NCI-H2107 treated with DMSO at 0.1 percent for 48 hours (cell line): Measurements from ENCODE around the gene ATP5PB.

ENCODE experiments used
- DNase-seq: peaks from one replicate; lab custom pipeline; 2025; ENCODE audit not compliant: unreplicated experiment; lab: John Stamatoyannopoulos, UW

ATP5PB gene

GRCh38 chr1:111474521-111474920, 25.3 kb downstream of the ATP5PB start:
- no peak for DNase-seq

GRCh38 chr1:111475701-111476100, 26.4 kb downstream of the ATP5PB start:
- DNase-seq = peak; percentile 85

- no peak for DNase-seq
Measured at GRCh38 chr1:111476214-111476613, 26.9 kb downstream of the ATP5PB start.

- no peak for DNase-seq
Measured at GRCh38 chr1:111476761-111477309, 27.6 kb downstream of the ATP5PB start.

- DNase-seq = no peak
Measured at GRCh38 chr1:111480674-111481073, 31.4 kb downstream of the ATP5PB start.

GRCh38 chr1:111481387-111482221, 32.3 kb downstream of the ATP5PB start:
- DNase-seq = peak; percentile 72

GRCh38 chr1:111483166-111483565, 33.9 kb downstream of the ATP5PB start:
- no peak for DNase-seq

GRCh38 chr1:111483876-111484275, 34.6 kb downstream of the ATP5PB start:
- no peak for DNase-seq

- DNase-seq = no peak
Measured at GRCh38 chr1:111484391-111485026, 35.2 kb downstream of the ATP5PB start.

GRCh38 chr1:111486431-111486830, 37.2 kb downstream of the ATP5PB start:
- no peak for DNase-seq

- no peak for DNase-seq
Measured at GRCh38 chr1:111487133-111487532, 37.9 kb downstream of the ATP5PB start.

- no peak for DNase-seq
Measured at GRCh38 chr1:111488669-111489068, 39.4 kb downstream of the ATP5PB start.

- no peak for DNase-seq
Measured at GRCh38 chr1:111489604-111490003, 40.3 kb downstream of the ATP5PB start.

- no peak for DNase-seq
Measured at GRCh38 chr1:111490220-111490619, 41.0 kb downstream of the ATP5PB start.

- no peak for DNase-seq
Measured at GRCh38 chr1:111491070-111491469, 41.8 kb downstream of the ATP5PB start.

- no peak for DNase-seq
Measured at GRCh38 chr1:111496398-111496797, 47.1 kb downstream of the ATP5PB start.

GRCh38 chr1:111497592-111497991, 48.3 kb downstream of the ATP5PB start:
- DNase-seq = no peak

GRCh38 chr1:111499026-111499785, 49.9 kb downstream of the ATP5PB start:
- DNase-seq = no peak

- DNase-seq = no peak
Measured at GRCh38 chr1:111501645-111502044, 52.4 kb downstream of the ATP5PB start.

GRCh38 chr1:111503585-111504060, 54.4 kb downstream of the ATP5PB start, which contains the start of the genes ADORA3 and TMIGD3:
Gene ADORA3, minus strand, starts transcription at chr1:111503633. Its CDS starts 279 bp downstream, at chr1:111503354.
Gene TMIGD3, minus strand, starts transcription at chr1:111503633. Its CDS starts 279 bp downstream, at chr1:111503354.
- DNase-seq = no peak

- no peak for DNase-seq
Measured at GRCh38 chr1:111504097-111504496, 54.8 kb downstream of the ATP5PB start.
